NCI-H82 (cell line): ENCODE measurements around the gene ZNF248.
A peak's percentile ranks its signal among the peaks of the same experiment; 100 is the strongest.
"Not testable (repeated sequence)": the region's sequence is repeated elsewhere in the genome, so short reads cannot be mapped to it uniquely, and the experiment has no call there.

Experiments used
- DNase-seq: peaks from one replicate; lab custom pipeline; 2025; lab: John Stamatoyannopoulos, UW

ZNF248 gene

GRCh38 chr10:37857287-37858211 is at the start of gene ZNF248:
ZNF248 (minus strand) TSS chr10:37857610; CDS start chr10:37856310, 1,300 bp downstream.
- peak; percentile 96 for DNase-seq

GRCh38 chr10:37906382-37906781 is 49.0 kb upstream of the ZNF248 start:
- DNase-seq = no peak

GRCh38 chr10:37896436-37896835 is 39.0 kb upstream of the ZNF248 start:
- DNase-seq = no peak

GRCh38 chr10:37895674-37896073 is 38.3 kb upstream of the ZNF248 start:
- DNase-seq = no peak

- DNase-seq = no peak
These were observed 28.4 kb upstream of the ZNF248 start for GRCh38 chr10:37885850-37886249.

- DNase-seq = no peak
These were observed 15.5 kb upstream of the ZNF248 start for GRCh38 chr10:37872955-37873354.

- no peak for DNase-seq
These were observed 14.9 kb upstream of the ZNF248 start for GRCh38 chr10:37872283-37872682.

GRCh38 chr10:37871568-37872251 is 14.3 kb upstream of the ZNF248 start:
- no peak for DNase-seq

GRCh38 chr10:37871143-37871542 is 13.7 kb upstream of the ZNF248 start:
- DNase-seq = no peak

GRCh38 chr10:37868796-37869195 is 11.4 kb upstream of the ZNF248 start:
- DNase-seq = no peak

- no peak for DNase-seq
These were observed 8.8 kb upstream of the ZNF248 start for GRCh38 chr10:37865957-37866803.

GRCh38 chr10:37865264-37865663 is 7.9 kb upstream of the ZNF248 start:
- DNase-seq = no peak

- no peak for DNase-seq
These were observed 3.2 kb upstream of the ZNF248 start for GRCh38 chr10:37860494-37861190.

GRCh38 chr10:37859270-37859669 is 1.9 kb upstream of the ZNF248 start:
- DNase-seq = not testable (repeated sequence)

- DNase-seq = peak; percentile 49
These were observed 526 bp downstream of the ZNF248 start for GRCh38 chr10:37856881-37857286.

GRCh38 chr10:37855636-37856035 is 1.8 kb downstream of the ZNF248 start:
- peak; percentile 1 for DNase-seq

GRCh38 chr10:37854626-37855025 is 2.8 kb downstream of the ZNF248 start:
- DNase-seq = no peak

- DNase-seq = no peak
These were observed 12.8 kb downstream of the ZNF248 start for GRCh38 chr10:37844644-37845043.

- DNase-seq = no peak
These were observed 18.2 kb downstream of the ZNF248 start for GRCh38 chr10:37839243-37839642.

- no peak for DNase-seq
These were observed 25.7 kb downstream of the ZNF248 start for GRCh38 chr10:37831495-37832333.

GRCh38 chr10:37826806-37827205 is 30.6 kb downstream of the ZNF248 start:
- DNase-seq = no peak
